Stimulated activated CD4-positive, alpha-beta T cell treated with anti-CD3 and anti-CD28 coated beads, Interleukin-1b, Interleukin-23, amount 100 ng/mL, for 24 hours (primary cell): ENCODE measurements around the gene CYP27A1.
"Not testable (repeated sequence)": the region's sequence is repeated elsewhere in the genome, so short reads cannot be mapped to it uniquely, and the experiment has no call there.

Experiments
- DNase-seq, 4 experiments: peaks; one replicate each; pipeline ENCODE4 v3.0.0-alpha.2; 2020; ENCODE audit warnings: low read depth in 4 of 4, low spot score in 1 of 4

Gene CYP27A1

GRCh38 chr2:218772759-218773158 lies 9.2 kb upstream of the CYP27A1 start:
- DNase-seq, result not testable (repeated sequence)

GRCh38 chr2:218773881-218774280 lies 8.1 kb upstream of the CYP27A1 start:
- no peak for DNase-seq

- DNase-seq, result no peak
Measured at GRCh38 chr2:218776488-218776887, 5.5 kb upstream of the CYP27A1 start.

- no peak for DNase-seq
Measured at GRCh38 chr2:218777276-218777990, 4.5 kb upstream of the CYP27A1 start.

- no peak for DNase-seq
Measured at GRCh38 chr2:218780046-218780445, 1.9 kb upstream of the CYP27A1 start.

- no peak for DNase-seq
Measured at GRCh38 chr2:218780851-218781690, 876 bp upstream of the CYP27A1 start.

GRCh38 chr2:218782528-218782844 lies 539 bp downstream of the CYP27A1 start:
- DNase-seq, result no peak

GRCh38 chr2:218783688-218784087 lies 1.7 kb downstream of the CYP27A1 start:
- no peak for DNase-seq

- no peak for DNase-seq
Measured at GRCh38 chr2:218785103-218785502, 3.2 kb downstream of the CYP27A1 start.

- no peak for DNase-seq
Measured at GRCh38 chr2:218786133-218786532, 4.2 kb downstream of the CYP27A1 start.

- DNase-seq, result no peak
Measured at GRCh38 chr2:218788529-218789255, 6.7 kb downstream of the CYP27A1 start.

- no peak for DNase-seq
Measured at GRCh38 chr2:218792433-218792832, 10.5 kb downstream of the CYP27A1 start.

GRCh38 chr2:218796691-218797090 lies 14.7 kb downstream of the CYP27A1 start:
- DNase-seq, result no peak

- no peak for DNase-seq
Measured at GRCh38 chr2:218798767-218799504, 17.0 kb downstream of the CYP27A1 start.

GRCh38 chr2:218799990-218800389 lies 18.0 kb downstream of the CYP27A1 start:
- no peak for DNase-seq

GRCh38 chr2:218802386-218802994 lies 20.5 kb downstream of the CYP27A1 start:
- DNase-seq, result no peak

- DNase-seq, result no peak
Measured at GRCh38 chr2:218804817-218805216, 22.9 kb downstream of the CYP27A1 start.

GRCh38 chr2:218805627-218806026 lies 23.7 kb downstream of the CYP27A1 start:
- DNase-seq, result no peak

- no peak for DNase-seq
Measured at GRCh38 chr2:218806346-218806978, 24.5 kb downstream of the CYP27A1 start.

GRCh38 chr2:218807626-218808025 lies 25.7 kb downstream of the CYP27A1 start:
- no peak for DNase-seq
